G401.6 (cell line): ENCODE results near the gene APOBEC4.

Experiments used
- FAIRE-seq: peaks from 2 replicates; lab custom pipeline; 2012; peaks lifted over from hg19 to GRCh38; lab: Jason Lieb, UNC

Gene APOBEC4

DNA sequence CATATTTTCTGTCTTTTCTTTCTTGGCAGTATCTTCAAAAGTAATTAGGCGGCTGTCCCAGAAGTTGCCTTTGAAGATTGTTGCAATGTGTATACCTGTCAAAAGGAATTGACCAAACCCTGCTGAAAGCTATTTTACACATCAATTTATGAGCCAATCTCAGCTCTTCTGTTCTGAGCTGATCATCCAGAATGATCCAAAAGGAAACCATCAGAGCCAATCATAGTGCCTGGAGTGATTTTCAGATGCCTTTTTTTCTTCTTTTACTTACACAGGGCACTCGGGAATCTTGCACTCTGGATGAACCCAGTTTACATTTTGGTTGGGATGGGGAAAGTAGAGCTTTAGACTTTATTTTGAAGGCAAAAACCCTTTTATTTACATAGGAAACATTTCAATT is 21.8 kb upstream of the APOBEC4 start:
- no peak for FAIRE-seq

DNA sequence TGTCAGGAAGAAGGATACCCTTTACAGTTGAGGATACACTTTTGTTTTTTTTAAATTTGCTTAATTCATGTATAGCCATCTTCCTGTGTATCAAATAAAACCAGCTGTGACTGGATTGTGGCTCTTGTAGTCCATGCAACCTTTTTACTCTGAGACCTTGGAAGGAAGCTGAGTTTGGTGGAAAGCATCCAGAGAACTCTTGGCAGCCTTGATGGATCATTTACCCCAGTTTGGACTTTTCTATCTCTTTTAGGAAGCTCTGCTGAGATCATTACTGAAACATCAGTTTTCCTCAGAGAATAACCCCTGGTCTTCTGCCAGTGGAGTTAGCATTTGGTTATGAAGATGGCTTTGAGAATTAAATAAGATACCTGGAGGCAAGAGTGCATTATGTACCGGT is 21.2 kb upstream of the APOBEC4 start:
- FAIRE-seq, result no peak

DNA sequence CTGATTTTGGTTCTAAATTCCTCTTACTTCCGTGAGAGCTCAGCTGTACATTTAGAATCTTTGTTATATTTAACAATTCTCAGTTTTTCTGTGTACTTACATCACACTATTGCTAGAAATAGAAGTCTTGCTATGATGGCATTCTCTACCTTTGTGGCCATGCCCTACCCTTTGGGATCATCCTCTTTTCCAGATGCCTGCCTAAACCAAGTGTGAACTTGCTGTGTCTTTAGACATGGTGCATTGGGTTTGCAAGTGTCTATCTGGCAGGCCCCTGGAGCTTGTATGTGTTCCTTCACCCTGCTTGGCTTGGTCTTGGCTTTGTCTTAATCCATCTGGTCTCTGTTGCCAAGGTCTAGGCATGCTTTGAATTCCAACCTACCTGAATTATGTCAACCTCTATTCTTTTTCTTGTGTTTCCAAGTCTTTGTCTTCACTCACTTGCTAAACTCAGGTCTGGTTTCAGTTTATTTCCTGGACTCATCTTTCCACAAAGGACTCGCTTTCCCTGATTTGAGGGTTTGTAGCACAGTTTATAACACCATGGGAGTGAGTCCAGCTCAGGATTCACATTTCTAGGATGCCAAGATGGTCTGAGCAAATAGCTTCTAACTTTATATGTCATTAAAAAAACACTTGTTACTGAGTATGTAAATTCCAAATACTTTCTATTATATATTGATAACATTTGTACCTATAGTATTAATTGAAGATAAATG is 20.6 kb upstream of the APOBEC4 start:
- no peak for FAIRE-seq

DNA sequence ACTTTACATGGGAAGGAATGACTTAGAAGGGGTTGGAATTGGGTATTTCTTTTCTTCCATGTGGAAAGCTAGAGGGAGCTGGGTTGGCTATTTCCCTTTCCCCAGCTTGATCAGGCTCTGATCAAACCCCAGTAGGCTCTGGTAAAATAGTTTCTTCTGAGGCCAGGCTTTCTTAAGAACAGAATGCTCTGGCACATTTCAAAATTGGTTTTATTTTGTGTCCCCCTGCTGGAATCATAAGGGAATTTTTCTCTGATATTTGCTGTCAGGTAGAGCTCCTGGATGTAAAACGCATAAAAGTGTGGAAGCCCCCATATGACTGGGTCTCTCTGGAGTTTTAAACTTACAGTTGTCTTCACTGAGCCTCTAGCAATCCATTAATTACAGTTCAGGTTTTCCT is 17.1 kb upstream of the APOBEC4 start:
- FAIRE-seq, result no peak

DNA sequence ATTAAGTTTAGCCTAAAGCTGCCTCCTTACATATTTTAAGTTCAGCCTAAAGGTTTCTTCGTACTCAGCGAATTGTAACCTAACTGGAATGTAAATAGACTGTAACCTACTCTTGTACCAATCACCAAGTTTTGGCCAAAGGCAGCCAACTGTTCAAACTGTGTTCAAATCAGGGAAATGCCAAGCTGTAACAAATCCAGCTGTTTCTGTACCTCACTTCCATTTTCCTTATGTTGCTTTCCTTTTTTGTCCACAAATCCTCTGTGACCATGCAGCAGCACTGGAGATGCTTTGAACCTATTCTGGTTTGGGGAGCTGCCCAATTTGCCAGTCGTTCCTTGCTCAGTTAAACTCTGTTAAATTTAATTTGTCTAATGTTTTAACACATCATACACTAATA is 3.2 kb upstream of the APOBEC4 start:
- FAIRE-seq, result no peak

DNA sequence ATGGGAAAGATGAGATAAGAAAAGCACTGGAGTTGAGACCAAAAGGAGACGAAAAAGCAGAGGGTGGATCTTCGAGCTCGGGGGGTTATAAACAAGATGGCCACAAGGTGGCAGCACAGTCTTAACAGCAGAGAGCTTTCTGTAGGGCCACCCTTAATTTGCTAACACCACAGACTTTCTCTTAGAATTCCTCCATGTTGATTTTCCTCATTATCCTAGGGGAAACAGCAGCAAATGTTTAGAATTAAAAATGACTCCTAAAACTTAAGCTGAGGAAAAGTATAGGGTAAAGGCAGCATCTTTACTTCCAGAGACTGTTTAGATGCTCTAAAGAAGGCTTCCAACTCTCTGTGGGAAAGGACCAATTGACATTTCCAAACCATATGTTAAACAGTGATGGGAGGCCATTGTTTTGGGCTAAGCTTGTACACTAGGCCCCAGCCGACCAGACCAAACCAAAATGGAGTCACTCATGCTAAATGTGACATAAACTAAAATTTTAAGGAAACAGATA is 2.5 kb upstream of the APOBEC4 start:
- peak; percentile 91 for FAIRE-seq

DNA sequence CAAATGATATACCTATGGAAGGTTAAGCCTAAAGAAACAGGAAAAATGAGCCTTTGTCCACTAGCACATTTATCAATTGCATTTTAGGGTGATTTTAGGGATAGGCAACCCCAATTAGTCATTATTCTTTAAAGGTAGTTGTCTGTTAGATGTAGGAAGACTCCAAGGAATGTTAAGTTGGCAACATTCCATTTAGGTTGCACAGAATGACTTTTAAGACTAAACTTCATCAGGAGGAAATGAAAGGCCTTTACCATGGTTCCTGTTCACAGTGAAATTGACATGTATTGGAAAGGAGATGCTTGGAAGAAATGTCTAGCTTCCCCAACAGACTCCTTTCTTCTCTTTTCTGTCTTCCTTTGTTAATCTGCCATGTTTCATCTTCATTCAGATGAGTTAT is 1.6 kb upstream of the APOBEC4 start:
- no peak for FAIRE-seq

DNA sequence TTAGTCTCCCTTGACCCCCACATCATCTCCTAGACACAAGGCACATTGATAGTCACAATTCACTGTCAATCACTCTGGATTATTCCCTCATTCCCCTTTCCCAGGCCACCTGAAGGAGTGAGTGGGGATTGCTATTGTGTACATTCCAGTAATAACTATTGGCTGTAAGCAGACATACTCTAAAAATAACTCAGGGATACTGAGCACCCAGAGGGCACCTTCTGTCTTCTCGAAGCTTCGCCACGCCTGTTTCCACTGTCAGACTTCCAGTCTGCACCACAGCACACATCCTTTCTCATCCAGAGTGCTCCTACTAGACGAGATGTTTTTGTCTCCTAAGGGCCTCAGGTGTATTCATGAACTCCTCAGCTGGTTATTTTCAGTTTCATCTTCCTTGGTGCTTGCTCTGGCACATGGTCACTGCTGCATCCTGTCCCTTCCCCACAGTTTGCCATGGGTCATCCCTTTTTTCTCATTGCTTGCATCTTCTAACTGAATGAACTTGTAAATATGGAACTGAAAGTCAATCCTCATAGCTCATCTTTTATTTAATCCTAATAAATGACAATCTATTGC is 848 bp upstream of the APOBEC4 start:
- no peak for FAIRE-seq

DNA sequence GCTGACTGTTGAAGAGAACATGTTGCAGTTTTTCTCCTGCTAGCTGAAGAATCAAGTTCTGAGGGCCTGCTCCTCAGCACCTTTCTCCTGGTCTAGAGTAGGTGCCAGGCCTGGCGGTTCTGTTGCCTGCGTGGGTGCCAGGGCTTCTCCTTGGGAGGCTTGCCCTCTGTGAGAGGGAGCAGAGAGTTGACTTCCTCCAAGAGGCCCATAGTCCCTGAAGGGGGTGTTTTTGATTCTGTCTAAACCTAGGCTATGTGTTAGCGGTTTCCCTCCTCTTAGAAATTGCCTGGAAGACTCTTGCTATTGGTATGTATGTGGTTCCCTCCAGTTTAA is 312 bp upstream of the APOBEC4 start:
- no peak for FAIRE-seq

DNA sequence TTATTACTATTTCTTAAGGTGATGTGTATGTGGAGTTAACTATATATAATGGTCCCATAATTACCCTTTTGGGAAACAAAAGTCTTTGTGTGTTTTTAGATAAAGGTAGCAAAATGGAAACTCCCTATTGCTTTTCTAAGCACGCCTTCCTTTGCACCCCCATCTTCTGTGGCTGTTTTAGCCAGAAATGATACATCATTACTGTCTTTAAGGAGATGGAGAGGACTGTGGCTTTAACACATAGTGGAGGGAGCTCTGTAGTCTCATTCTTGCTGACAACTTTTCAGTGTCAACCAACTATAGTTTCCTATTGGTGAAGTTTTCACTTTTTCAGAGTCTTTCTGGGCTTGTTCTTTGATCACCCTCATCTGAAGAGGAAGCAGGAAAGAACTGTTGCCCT is 1.0 kb downstream of the APOBEC4 start:
- no peak for FAIRE-seq

DNA sequence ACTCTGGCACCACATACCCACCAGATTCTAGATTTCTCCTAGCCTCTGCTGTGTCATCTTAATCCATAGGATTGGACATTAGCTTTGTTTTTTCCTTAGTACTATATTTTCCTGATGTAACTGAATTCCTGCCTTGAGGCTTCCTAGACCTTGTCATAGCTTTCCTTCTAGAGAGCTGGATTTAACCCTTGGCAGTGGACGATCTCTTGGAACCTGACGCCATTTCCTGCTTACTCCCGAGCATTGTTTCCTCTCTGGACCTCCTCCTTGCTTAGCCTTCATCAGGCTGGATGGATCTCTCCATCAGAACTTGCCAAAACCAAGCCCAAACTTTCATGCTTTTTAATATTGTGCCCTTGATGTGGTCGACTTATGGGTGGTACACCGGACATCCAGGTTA is 1.5 kb downstream of the APOBEC4 start:
- no peak for FAIRE-seq

DNA sequence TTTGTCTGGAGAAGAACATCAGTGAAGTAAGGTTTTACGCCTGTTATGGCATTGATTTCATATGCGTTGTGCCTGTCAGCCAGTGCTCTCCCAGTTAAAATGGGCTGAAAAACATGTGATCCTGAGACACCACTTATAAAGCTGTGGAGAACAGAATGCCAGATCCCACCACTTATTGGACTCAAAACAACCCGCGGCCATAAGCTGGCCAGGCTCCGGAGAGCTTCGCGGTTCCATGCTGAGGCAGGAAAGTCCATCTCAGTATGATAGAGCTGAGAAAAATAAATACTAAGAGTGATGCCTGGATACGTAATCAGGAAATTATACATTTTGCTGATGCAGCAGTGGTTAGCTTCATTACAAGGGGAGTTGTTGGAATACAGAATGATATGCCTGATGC is 5.1 kb downstream of the APOBEC4 start:
- FAIRE-seq, result no peak

DNA sequence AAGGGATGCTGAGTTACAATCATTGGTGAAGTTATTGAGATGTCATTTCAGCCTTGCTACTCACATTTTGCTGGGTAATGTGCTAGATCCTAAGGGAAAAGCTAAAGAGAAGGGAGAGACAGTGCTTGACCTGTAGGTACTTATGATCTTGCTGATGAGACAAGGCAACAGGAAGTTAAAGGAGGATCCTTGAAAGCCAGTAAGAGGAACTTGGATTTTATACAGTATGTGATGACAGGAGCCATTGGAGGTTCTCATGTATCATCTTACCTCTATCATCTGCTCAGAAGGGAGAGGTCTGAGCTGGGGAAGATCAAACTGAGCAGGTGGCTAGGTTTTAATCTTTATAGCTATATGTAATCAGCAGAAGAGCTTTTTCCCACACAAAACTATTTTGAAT is 6.3 kb downstream of the APOBEC4 start:
- FAIRE-seq, result no peak

DNA sequence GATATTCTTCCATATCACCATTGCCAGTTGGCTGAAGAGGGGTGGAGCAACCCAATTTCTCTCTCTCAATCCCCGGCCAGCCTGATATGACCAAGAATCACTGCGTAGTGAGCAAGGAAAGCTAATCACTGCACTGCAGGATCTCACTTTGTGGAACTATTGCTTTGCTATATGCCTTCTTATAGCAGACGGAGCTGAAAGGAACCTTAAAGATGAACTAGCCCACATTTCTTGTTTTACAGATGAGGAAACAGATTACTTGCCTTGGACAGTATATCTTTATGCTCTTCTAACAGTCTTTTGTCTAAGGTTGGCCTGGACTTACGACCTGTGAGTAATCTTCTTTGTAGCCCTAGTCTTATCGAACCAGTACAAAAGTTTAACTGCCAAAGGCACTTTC is 7.6 kb downstream of the APOBEC4 start:
- FAIRE-seq, result no peak

DNA sequence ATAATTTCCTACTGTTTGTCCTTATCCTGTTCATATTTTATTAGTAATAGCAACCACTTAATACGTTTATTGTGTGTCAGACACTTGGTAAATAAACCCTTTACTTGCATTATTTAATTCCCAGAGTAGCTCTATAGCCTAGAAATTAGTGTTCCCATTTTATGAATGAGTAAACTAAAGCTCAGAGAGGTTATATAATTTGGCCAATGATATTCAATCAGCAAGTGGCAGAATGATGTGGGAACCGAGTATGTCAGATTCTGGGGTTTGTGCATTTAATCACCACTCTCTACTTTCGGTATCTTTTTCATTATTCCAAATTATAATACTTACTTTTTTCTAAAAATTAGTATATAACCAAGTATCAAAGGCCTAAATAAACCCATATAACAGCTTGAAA is 10.9 kb downstream of the APOBEC4 start:
- no peak for FAIRE-seq

DNA sequence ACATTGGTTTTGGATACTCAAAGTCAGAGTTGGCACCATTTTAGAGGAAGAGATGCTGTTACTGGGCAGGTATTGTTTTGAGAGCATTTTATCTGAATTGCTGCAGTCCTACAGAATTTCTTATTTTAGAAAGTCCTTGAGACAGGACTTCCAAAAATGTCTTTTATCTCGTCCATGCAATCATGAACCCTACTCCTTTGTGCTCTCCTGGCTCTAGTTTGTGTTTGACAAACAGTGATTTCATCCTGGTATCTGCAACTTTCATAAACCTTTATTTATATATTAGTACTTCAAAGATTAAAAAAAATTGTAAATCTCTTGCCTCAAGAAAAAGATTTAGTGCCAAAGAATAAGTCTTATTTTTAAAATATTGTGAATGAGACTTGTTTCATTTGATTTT is 12.9 kb downstream of the APOBEC4 start:
- FAIRE-seq, result no peak

DNA sequence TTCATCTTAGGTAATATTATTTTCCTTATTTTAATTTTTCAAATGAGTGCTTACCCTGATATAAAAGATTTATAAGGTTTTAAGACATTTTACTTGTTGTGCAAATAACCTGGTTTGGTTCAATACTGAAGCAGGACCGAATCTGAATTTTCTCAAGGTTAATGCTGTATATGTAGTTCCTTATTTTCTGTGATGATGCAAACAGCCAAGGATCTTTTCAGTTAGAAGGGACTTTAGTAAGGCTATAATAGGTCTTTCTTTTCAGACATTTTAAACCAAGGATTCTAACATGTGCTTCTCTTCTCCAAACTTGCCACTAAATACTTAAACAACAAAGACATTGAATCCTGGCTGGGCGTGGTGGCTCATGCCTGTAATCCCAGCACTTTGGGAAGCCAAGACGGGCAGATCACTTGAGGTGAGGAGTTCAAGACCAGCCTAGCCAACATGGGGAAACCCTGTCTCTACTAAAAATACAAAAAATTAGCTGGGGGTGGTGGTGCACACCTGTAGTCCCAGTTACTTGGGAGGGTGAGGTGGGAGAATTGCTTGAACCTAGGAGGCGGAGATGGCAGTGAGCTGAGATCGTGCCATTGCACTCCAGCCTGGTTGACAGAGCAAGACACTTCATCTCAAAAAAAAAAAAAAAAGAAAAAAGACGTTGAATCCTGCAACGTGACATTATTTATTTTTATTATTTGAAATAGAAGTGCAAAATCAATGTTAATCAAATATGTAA is 14.3 kb downstream of the APOBEC4 start:
- no peak for FAIRE-seq

DNA sequence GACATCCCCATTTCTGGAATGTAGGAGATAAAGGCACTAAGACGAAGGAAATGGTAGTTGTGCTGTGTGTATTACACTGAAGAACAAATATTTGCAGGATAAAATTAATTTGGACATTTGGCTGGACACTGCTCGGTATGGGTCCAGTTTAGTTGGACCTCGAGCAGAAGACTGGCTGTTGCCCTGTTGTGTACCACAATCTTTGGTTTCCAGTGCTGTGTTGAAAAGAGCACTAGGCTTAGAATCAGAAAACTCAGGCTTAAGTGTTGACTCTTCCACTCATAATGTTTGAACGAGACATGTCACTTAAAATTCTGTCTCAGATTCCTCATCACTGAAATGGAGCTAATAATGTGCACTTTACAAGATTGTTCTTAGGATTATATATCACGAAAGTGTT is 16.3 kb downstream of the APOBEC4 start:
- no peak for FAIRE-seq

DNA sequence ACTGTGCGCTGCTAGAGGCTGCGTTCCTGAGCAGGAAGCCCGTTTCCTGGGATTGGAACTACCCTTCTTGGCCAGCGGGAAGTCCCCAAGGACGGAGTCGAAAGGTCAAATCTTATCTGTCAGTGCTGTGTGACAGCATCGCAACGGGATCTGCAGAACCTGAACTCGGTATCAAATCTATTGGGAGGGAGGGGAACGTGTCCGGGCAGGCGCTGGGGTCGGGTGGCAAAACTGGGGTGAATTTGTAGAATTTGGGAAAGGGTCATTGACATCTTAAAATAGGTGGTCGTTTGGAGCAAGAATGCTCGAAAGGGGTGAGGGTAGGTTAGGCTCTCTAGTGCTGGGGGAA is 16.8 kb downstream of the APOBEC4 start:
- FAIRE-seq, result no peak

DNA sequence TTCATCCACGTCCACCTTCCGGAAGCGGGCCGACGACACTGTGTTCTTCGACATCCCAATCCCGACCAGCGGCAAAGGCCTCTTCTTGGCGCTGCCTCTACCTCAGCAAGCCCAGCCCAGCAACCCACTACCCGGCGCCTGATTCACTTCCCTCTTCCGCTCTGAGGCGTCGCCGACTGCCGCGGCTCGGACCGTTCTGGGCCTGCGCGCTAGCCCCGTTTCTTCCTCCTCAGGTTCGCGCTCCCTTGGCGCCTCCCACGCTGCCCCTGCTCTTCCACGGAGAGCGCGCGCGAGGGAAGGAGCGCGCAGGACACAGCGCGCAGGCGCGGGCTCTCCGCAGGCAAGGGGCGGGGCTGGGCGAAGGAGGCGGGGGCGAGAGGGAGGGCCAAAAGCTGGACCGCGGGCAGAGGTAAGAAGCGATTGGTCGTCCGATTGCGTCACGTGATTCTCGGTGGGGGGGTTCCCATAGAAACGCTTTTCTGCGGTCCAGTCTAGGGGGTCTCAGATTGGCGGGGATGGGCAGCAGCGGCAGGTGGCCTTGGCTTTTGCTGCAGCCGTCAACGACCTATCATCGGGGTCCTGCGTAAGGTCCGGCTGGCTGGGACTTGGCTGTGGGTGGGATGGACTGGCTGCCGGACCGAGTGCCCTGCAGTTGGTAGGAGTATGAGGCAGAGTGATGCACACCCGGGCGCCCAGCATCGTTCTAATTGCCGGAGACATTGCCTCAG is 17.3 kb downstream of the APOBEC4 start, which contains the start of gene ARPC5:
TSS of gene ARPC5 (minus strand) at position 178 of the 728 bp plus-strand sequence. CDS start at position 54, 124 bp downstream.
- FAIRE-seq, result peak; percentile 93

DNA sequence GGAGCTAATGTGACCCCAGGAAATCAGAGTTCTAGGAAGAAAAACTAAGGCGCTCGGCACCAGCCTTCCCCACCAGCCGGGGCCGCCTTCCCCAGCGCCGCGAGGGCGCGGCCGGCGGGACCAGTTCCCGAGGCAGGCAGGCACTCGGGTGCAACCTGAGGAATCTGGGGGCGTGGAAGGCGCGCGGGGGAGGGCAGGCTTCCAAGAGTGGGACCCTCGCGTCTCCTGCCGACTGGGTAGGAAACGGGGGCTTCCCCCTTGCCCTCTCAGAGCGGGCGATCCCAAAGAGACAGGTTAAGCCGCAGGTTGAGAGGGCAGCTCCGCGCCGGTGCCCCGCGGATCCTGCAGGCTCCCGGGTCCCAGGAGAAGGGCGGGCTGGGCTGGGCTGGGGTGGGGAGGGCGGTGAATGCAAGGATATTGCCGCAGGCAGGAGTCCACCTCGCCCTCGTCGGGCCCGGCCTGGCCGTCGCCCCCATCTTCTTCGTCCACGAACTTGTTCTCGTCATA is 18.0 kb downstream of the APOBEC4 start:
- FAIRE-seq, result no peak

DNA sequence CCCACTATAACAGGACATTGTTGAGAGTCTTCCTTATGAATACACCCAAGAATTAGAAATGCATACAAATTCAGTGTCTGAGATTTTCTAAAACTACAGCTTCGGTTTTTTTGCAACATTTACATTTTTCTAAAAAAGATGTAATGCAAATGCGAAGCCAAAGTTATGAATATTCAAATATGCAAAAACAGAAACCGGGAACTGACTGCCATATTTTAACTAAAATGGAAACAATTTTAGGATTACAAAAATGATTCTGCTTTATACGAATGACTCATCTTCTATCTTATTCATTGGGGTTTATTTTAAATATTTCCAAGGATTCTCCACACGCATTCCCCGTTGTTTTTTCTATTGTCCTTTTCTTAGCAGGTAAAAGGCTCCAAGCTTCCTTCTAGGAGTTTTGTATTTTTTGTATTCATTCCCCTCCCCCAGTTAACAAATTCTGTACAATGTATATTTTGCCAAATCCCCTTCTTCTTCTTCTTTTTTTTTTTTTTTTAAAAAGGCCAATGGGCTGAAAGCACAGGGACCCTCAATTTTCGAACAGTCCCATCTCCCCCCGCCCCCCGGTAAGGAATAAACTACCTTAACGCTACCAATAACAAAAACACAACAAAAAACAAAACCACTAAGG is 18.6 kb downstream of the APOBEC4 start:
- FAIRE-seq, result peak; percentile 63
